Hypothalamus (tissue), 51 donors: Measurements from ENCODE around the gene PKP3.
"Not testable (repeated sequence)": the region's sequence is repeated elsewhere in the genome, so short reads cannot be mapped to it uniquely, and the experiment has no call there.

Source experiments
- DNase-seq, 51 donors: peaks; one replicate each; lab custom pipeline; 2025; lab: John Stamatoyannopoulos, UW

PKP3 gene

DNA sequence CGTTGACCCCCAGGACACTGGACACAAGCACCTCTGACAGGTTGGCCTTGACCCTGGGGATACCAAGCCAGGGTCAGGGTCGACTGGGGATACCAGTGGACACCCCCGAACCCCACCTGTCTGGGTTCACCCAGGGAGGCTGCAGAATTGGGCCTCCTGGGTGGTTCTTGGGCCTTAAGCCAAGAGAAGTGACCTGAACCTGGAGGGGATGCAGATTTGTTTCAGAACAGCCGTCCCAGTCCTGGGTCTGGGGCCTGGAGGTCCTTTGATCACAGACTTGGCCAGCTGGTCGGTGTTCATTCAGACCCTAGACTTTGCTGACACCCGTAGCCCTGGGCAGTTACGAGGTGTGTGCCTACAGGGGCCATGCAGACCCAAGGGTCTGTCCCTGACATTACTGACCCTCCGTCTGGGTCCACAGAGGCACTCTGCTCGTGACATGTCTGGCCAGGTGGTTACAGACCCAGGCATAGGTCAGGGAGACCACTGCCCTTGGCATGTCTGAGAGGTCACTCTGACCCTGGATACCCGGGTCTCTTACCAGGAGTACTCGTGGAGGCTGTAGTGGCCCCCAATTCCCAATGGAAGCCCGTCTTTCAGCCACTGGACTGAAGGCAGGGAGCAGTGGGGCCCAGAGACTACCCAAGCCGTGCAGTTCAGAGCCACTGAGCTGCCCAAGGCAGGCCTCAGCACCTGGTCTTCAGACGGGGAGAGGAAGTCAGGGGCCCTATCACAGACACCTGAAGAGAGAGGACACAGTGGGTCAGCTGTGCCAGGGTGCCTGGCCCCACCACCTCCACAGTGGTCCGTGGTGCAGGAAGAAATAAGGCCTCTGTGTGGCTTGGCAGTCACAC, 14.4 kb downstream of the PKP3 start:
- DNase-seq: no peak

- DNase-seq: no peak
Measured at GRCh38 chr11:409008-409599, 15.1 kb downstream of the PKP3 start.

- no peak for DNase-seq
Measured at GRCh38 chr11:409600-410483, 15.8 kb downstream of the PKP3 start.

- DNase-seq: not testable (repeated sequence)
Measured at GRCh38 chr11:410711-411110, 16.7 kb downstream of the PKP3 start.

- not testable (repeated sequence) for DNase-seq
Measured at GRCh38 chr11:411520-411919, 17.5 kb downstream of the PKP3 start.

DNA sequence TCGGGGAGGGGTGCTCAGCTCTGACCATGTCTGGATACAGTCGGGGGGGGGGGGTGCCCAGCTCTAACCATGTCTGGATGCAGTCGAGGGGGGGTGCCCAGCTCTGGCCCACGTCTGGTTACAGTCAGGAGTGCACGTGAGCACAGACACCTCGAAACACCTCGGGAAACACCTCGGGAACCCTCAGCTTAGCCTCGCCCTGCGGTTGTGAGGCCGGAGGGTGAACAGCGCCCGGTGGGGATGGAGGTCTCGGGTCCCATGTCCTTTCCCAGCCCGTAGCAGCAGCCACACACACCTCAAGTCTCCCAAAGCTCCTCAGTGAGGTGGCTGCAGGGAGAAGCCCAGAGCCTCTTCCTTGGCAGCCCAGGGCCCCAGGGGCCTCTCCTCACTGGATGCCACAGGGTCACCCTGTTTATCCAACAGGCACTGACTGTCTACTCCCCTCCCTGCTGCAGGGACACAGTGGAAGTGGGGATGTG, 18.7 kb downstream of the PKP3 start:
- no peak for DNase-seq

DNA sequence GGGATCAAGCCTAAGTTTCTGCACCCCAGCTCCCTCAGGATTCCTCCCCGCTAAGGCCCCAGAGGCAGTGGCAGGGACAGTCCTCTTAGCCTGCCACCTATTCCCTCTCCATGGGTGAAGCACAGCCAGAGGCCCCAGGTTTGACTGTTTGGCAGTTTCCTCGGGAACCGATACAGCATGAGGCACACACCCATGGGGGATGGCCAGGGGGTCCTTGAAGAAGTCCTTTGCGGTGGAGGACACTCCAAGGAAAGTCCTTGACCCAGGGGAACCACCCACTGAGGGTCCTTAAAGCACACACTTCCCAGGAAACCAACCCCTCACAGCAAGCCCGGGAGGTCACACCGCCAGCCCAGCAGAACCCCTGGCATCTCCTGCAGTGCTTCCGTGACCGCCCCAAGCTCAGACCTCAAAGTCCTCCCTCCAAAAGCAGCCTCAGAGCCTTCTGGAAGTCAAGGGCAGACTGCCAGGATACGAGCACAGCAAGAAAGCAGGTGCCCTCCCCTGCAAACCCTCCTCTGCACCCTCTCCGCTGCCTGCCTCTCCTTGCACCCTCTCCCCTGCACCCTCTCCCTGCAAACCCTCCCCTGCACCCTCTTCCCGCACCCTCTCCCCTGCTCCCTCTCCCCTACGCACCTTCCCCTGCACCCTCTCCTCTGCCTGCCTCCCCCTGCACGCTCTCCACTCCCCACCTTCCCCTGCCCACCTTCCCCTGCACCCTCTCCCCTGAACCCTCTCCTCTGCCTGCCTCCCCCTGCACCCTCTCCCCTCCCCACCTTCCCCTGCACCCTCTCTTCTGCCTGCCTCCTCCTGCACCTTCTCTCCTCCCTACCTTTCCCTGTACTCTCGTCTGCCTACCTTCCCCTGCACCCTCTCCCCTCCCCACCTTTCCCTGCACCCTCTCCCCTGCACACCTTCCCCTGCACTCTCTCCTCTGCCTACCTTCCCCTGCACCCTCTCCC, 19.4 kb downstream of the PKP3 start:
- DNase-seq: no peak

GRCh38 chr11:414318-414857, 20.4 kb downstream of the PKP3 start:
- DNase-seq: no peak

DNA sequence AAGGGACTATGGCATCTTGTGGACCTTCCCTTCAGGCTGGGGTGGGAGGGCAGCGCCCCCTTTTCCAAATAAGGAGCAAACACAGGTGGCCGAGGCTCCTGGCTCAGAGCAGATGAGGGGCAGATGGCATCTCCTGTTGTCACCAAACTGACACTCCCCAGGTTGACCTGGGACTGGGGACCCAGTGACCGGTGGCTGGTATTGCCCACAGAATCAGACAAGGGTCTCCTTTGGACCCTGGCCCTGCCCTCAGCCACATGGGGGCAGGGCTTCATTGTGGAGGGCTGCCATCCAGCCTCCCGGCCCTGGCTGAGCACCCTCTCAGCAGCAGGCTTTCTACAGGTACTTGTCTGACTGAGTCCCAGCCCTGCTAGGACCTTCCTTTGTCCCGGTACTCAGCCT, 21.6 kb downstream of the PKP3 start:
- no peak for DNase-seq

DNA sequence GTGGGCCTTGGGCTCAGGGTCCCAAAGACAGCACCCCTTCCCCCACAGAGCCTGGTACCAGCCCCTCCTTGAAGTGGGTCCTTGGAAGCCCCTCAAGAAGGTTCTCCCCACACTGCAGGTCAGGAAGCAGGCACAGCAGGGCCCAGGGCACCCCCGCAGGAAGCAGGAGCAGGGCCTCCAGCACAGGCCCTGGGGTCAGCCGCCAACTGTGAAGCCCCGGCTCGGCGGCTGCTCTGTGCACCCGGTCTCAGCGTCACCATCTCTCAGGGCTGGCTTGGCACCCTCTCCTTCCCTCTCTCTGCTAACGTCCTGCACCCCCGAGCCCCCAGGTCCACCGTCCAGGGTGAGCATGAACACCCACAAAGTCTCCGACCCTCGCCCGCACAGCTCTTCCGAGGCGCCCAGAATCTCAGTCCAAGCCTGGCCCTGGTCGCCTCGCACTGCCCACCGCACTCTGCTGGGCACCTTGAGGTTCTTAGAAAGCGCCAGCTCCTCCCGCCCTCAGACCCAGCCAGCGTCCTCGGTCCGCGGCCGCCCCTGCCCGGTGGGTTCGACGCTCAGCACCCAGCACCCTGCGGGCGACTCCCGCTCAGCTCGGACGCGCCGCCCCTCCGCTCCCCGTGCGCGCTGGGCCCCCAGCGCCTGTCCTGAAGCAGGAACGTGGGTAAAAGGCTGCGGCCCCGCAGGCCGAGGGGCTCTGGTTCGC, 22.2 kb downstream of the PKP3 start:
- no peak for DNase-seq

- DNase-seq: no peak
Measured at GRCh38 chr11:416757-417621, 23.0 kb downstream of the PKP3 start.

DNA sequence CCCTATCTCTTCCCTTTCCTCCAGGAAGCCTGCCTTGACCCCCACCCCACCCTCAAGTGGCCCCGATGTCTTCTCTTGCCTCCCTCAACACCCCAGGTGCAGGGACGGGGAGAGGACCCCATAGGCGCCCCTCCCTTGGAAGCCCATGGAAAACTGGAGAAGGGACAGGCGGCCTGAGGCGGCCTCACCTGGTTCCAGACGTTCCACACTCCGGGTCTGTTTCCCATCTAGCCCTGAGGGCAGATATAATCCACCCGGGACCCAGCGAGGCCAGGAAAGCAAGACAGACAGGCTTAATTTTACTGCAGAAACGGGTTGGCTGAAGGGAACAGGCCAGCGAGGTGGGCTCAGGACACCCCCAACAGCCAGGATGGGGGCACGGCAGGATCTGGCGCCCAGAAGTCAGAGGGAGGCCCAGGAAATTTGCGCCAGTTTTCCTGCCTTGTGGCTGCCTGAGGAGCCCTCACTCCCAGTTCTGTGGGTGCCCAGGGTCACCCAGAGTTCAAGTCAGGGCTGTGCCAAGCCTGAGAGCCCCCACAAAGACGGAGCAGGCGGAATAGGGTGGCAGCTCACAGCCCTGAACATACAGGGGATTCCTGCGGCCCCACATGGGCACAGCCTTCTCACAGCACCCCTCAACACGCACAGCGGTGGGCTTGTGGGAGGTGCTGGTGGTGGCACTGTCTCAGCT, 23.8 kb downstream of the PKP3 start:
- no peak for DNase-seq

GRCh38 chr11:418343-419247, 24.6 kb downstream of the PKP3 start:
- DNase-seq: no peak

- no peak for DNase-seq
Measured at GRCh38 chr11:419248-420005, 25.4 kb downstream of the PKP3 start.

- no peak for DNase-seq
Measured at GRCh38 chr11:420054-420910, 26.3 kb downstream of the PKP3 start.
